NCI-H2227 (cell line): ENCODE measurements around the gene PRAF2.

Experiments
- DNase-seq: peaks from one replicate; lab custom pipeline; 2025; ENCODE audit not compliant: unreplicated experiment; lab: John Stamatoyannopoulos, UW

The PRAF2 gene

DNA sequence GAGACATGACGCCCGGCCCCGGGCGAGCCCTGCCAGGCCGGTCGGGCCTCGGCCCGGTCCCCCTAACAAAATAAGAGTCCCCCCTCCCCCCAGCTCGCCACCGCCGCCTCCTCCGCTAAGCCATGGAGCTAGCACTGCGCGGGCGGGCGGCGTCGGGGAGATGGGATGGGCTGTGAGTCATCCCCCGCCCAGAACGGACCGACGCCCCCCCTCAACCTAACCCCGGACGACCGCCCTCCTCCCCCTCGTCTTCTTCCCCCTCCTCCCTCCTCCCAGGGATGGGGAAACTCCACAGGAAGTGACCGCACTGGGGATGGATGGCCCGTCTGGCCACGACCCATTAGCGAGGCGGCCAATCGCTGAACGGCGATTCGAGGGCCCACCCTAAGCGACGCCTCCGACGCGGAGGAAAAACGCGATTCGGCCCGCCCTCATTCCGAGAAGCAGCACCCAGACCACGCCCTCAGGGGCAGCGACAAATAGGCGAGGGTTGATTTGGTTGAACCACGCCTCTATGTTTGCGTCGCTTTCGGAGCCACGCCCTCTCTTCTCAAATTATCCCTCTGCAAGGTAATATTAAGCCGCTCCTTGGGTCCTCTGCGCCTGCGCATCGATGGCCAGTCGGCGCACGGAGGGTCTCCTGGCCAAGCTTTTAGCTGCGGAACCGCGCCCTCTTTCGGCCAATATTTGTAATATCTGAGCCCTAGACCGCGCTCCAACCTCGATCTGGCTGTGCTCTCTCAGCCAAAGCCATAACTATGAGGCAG is 30.4 kb downstream of the PRAF2 start, which contains the start of gene TFE3:
Gene TFE3, minus strand, starts transcription at position 138 of the 767 bp plus-strand sequence. Its CDS starts 131 bp downstream, at position 7.
- peak; percentile 100 for DNase-seq

DNA sequence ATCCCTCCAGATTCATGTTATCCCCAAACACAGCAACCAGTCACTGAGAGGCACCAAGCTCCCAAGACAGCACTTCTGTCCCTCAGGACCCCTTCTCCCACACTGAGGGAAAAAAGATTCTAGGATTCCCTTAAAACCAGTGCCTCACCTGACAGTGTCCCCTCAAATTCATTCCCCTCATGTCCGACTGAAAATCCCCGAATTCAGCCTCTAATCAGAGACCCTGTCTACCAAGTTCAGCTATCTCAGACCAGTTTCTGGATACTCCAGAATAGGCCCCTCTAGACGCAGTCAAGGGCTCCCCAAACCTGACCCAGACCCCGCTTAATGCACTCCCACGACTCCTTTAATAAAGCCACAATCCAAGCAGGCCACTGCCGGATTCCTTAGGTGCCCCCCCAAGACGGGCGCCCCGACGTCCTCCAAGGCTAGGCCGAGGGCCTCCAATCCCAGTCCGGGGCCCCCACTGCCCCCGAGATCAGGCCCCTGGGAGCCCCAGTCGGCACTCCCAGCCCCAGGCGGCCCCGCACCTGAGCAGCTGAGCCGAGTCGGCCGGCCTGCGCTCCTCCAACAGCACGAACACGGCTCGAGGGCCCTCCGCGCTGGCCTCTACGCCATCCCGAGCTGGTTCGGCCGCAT is 31.1 kb downstream of the PRAF2 start:
- no peak for DNase-seq

GRCh38 chrX:49041744-49042580 is 31.8 kb downstream of the PRAF2 start:
- peak; percentile 29 for DNase-seq

DNA sequence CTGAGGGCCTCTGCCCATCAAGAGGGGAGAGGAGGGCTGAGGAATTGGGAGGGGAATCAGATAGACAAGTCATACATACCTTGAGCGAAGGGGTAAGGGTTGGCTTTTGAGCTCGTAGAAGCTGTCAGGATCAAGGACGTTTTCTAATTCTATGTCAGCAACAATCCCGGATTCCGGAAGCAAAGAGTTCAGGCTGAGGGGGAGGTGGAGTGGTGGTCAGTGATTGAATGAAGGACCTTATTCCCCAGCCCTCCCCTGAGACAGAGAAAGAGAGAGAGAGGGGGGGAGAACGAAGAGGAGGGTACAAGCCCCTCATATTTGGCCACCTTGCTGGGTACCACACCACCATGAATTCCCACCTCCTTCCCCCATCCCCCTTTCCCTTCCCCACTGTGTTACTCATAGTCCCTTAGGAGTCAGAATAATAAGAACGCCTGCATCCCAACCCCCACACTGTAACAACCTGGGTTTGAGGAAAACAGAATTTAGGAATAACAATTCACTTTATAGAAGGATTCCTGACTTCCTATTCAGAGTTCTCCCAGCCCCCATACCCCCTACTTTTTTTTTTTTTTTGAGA is 33.3 kb downstream of the PRAF2 start:
- no peak for DNase-seq

DNA sequence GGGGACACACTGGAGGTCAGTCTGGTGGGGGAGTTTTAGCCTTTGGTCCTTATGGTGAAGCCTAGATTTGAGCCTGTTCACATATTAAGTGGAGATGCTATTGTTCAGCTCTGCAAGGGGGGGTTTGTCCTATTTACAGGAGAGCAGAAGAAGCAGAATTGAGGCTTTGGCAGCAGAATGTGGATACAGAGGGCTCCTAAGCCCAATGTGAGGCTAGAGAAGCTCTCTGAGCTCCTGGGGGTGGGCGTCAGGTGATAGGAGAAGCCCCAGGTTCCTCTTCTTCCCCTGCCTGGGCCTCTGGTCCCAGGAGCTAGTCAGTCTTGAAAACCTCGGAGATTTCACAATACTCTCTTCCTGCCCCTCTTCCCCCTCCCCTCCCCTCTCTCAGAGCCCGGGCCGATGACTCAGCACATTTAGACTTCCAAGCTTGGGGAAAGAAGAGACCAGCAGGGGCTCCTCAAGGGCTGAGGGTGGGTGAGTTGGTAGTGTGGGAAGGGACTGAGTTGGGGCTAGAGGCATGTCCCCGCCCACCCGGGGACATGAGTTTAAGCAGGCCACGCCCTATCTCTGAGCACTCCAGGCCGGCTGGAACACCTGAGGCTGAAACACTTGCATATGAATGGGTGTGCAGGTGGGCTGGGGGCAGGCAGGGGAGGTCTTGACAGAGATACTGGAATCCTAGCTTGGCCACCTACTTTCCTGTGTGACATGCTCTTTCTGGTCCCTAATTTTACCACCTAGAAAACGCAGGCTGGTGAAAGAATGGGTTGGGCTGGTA is 34.0 kb downstream of the PRAF2 start:
- DNase-seq, result peak; percentile 92

DNA sequence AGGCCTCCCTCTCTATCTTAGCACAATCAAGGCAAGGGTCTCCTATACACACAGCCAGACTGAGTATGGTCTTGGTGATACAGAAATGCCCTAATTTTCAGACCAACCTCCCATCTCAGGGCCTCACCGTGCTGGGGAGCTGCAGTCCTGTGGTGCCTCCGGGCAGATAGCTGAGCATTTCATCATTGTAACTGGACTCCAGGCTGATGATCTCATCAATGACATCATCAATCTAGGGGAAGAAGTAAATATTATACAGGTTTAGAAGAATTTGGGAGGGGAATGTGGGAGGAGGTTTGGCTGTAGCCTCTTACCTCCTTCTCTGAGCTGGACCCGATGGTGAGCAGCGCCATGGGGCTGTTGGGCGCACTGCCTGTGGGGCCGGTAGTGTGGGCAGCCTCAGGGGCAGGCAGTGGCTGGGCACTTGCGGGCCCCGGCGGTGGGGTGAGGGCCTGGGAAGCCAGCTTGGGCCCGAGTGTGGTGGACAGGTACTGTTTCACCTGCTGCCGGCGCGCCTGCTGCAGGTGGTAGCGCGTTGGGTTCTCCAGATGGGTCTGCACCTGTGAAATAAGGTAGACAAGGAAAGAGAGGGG is 35.8 kb downstream of the PRAF2 start:
- no peak for DNase-seq

GRCh38 chrX:49030283-49030682 is 43.5 kb downstream of the PRAF2 start:
- DNase-seq, result no peak

DNA sequence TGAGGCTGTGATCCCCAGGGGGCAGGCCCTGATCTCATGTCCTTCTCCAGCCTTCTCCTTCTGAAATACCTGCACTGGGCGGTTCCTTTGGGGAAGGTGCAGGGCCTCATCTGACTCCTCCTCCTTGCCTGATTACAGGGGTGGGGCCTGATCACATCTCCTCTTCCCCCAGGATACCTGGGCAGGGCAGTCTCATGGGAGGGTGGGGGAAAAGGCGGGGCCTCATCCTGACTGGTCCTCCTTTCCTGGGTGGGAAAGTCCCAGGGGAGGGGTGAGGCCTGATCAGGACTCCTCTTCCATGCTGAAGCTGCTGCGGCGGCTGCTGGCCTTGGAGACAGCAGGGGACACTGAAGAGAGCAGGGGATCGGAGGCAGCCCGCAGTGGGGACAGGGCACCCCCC is 43.9 kb downstream of the PRAF2 start:
- DNase-seq, result no peak
